Activated T-helper 2 cell treated with anti-CD3 and anti-CD28 coated beads, Interferon-gamma antibody, Interleukin-2, Interleukin-4, amounts not matched to agents 10 μg/mL and 5 μg/mL and 100 μg/mL, durations not matched to agents 14 hours and 24 hours and 36 hours (primary cell): ENCODE measurements around the gene SFT2D2. TPM values are rescaled to one million over a fixed set of nuclear protein-coding genes. Genes with fewer than 3 reads are reported as not detected.

Source experiments
- DNase-seq: peaks from one replicate; pipeline ENCODE4 v3.0.0; 2021; ENCODE audit warnings: low spot score
- H3K27ac Mint-ChIP-seq: one replicate; pipeline ENCODE4 v1.8.0; 2021; ENCODE audit warnings: mixed read lengths
- H3K27me3 Mint-ChIP-seq: one replicate; pipeline ENCODE4 v1.8.0; 2021; ENCODE audit warnings: low read depth, mixed read lengths
- H3K36me3 Mint-ChIP-seq: one replicate; pipeline ENCODE4 v1.8.0; 2021; ENCODE audit warnings: low read depth, mixed read lengths
- H3K4me1 Mint-ChIP-seq: one replicate; pipeline ENCODE4 v1.8.0; 2021; ENCODE audit warnings: low read depth, mixed read lengths
- H3K4me3 Mint-ChIP-seq: one replicate; pipeline ENCODE4 v1.8.0; 2021; ENCODE audit warnings: low read depth, mild to moderate bottlenecking, moderate library complexity, mixed read lengths
- H3K9me3 Mint-ChIP-seq: one replicate; pipeline ENCODE4 v1.8.0; 2021; ENCODE audit warnings: mixed read lengths
- intact Hi-C: fragments of 100-400 bp; cut with micrococcal nuclease; formaldehyde crosslinking; loops from one replicate; pipeline ENCODE4 v1.15.1; 2023
- total RNA-seq: library from RNA; stranded (reverse); gene quantifications from 2 replicates; pipeline ENCODE4 v1.2.3, GENCODE V29; 2022

SFT2D2 gene
- total RNA-seq, 1 donor from 2014 or later, result 106 TPM

- DNase-seq, result no peak
- Mint-ChIP-seq H3K9me3 (peaks cover 31% of the 10 kb centered on the region), H3K4me3 (no peak overlapping the region), H3K4me1 (peaks cover 16% of the 10 kb centered on the region), H3K36me3 (peaks cover 79% of the 10 kb centered on the region), H3K27ac (no peak overlapping the region), H3K27me3 (no peaks in the 10 kb centered on the region)
- intact Hi-C loops, result no loop called here
Observed at GRCh38 chr1:168257397-168257796, 31.6 kb downstream of the SFT2D2 start.

DNA sequence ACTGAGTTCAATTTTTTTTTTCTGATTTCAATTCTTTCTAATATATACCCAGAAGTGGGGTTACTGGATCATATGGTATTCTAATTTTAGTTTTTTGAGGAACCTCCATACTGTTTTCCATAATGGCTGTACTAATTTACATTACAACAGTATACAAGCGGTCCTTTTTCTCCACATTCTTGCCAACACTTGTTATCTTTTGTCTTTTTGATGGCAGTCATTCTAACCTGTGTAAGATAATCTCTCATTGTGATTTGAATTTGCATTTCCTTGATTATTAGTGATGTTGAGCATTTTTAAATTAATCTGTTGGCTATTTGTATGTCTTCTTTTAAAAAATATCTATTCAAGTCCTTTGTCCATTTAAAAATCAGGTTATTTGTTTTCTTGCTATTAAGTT is 33.8 kb downstream of the SFT2D2 start:
- Mint-ChIP-seq H3K4me3 (no peak overlapping the region), H3K27ac (no peak overlapping the region), H3K27me3 (no peaks in the 10 kb centered on the region), H3K4me1 (peaks cover 12% of the 10 kb centered on the region), H3K36me3 (peaks cover 76% of the 10 kb centered on the region), H3K9me3 (peaks cover 38% of the 10 kb centered on the region)
- no peak for DNase-seq
- intact Hi-C loops, result no loop called here

DNA sequence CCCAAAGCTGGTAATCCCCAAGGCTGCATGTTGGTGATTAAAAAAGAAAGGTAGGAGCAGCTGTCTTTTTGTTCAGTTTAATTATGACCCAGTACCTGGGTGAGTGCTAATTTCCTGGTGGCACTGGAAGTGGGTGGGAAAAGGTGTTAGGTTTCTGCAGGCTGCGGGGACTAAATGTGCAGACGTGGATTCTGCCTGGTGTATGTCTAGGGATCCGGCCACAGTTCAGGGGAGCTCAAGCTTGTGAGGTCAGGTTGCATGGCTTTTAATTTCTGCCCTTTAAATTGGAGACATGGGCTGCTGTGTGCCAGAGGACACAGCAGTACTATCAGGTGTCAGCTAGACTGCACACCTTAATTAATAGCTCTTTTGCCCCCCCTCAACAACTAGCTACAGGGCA is 34.6 kb downstream of the SFT2D2 start:
- no peak overlapping the region for H3K27ac Mint-ChIP-seq
- intact Hi-C loops, result no loop called here
- no peaks in the 10 kb centered on the region for H3K27me3 Mint-ChIP-seq
- H3K4me3 Mint-ChIP-seq, result no peak overlapping the region
- no peak for DNase-seq
- peaks cover 30% of the 10 kb centered on the region for H3K9me3 Mint-ChIP-seq
- H3K4me1 Mint-ChIP-seq, result peaks cover 12% of the 10 kb centered on the region
- H3K36me3 Mint-ChIP-seq, result peaks cover 74% of the 10 kb centered on the region

GRCh38 chr1:168261390-168261789 is 35.6 kb downstream of the SFT2D2 start:
- Mint-ChIP-seq H3K36me3 (peaks cover 67% of the 10 kb centered on the region), H3K4me3 (no peak overlapping the region), H3K9me3 (peaks cover 23% of the 10 kb centered on the region), H3K27me3 (no peaks in the 10 kb centered on the region), H3K4me1 (peaks cover 12% of the 10 kb centered on the region), H3K27ac (no peak overlapping the region)
- no peak for DNase-seq
- intact Hi-C loops, result no loop called here

DNA sequence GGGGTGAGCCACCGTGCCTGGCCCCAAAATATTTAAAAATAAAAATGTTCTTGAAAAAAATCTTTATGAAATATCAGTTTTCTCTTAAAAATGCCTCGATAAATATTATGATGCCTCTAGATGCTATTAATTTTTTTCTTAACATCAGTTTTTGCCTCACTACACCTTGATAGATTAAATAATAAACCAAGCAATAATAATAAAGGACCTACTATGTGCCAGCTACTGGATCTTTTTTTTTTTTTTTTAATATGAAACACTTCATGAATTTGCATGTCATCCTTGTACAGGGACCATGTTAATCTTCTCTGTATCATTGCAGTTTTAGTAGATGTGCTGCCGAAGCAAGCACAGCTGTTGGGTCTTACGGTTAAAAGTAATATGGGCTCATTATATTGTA is 37.3 kb downstream of the SFT2D2 start:
- H3K36me3 Mint-ChIP-seq, result peaks cover 50% of the 10 kb centered on the region
- no peak for DNase-seq
- H3K27me3 Mint-ChIP-seq, result no peaks in the 10 kb centered on the region
- intact Hi-C loops, result no loop called here
- peaks cover 12% of the 10 kb centered on the region for H3K9me3 Mint-ChIP-seq
- no peak overlapping the region for H3K27ac Mint-ChIP-seq
- peaks cover 12% of the 10 kb centered on the region for H3K4me1 Mint-ChIP-seq
- no peak overlapping the region for H3K4me3 Mint-ChIP-seq

GRCh38 chr1:168264296-168264695 is 38.5 kb downstream of the SFT2D2 start:
- DNase-seq, result no peak
- no peaks in the 10 kb centered on the region for H3K27me3 Mint-ChIP-seq
- peaks cover 12% of the 10 kb centered on the region for H3K4me1 Mint-ChIP-seq
- no peak overlapping the region for H3K4me3 Mint-ChIP-seq
- intact Hi-C loops, result no loop called here
- H3K9me3 Mint-ChIP-seq, result peaks cover 12% of the 10 kb centered on the region
- no peak overlapping the region for H3K27ac Mint-ChIP-seq
- peaks cover 44% of the 10 kb centered on the region for H3K36me3 Mint-ChIP-seq

GRCh38 chr1:168265596-168265995 is 39.8 kb downstream of the SFT2D2 start:
- H3K9me3 Mint-ChIP-seq, result peaks cover 12% of the 10 kb centered on the region
- peaks cover 41% of the 10 kb centered on the region for H3K36me3 Mint-ChIP-seq
- H3K27ac Mint-ChIP-seq, result no peak overlapping the region
- intact Hi-C loops, result no loop called here
- peaks cover 12% of the 10 kb centered on the region for H3K4me1 Mint-ChIP-seq
- no peak overlapping the region for H3K4me3 Mint-ChIP-seq
- no peaks in the 10 kb centered on the region for H3K27me3 Mint-ChIP-seq
- DNase-seq, result no peak

DNA sequence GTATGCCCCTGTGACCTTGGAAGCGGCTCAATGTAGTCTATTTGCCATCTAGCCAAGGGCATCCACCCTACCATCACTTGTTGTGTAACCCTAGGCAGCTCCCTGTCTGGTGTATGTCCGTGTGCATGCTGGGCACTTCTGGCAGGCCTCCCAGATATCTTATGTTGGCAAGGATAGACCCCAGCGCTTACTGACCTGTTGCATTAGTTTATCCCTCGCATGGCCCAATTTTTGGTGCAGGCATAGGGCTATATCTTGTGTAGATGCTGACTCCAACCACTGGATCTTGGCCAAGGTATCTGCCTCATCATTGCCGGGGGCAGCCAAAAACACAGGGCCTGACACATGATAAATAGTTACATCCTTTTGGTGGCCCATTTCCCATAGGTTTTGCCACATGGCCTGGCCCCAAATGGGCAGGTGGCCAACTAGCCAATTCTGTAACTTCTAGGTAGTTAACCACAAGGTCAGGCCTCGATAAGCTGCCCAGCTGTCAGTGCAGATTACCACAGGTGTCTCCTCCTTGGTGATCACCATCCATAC is 40.9 kb downstream of the SFT2D2 start:
- Mint-ChIP-seq H3K27ac (no peak overlapping the region), H3K4me1 (peaks cover 1% of the 10 kb centered on the region), H3K4me3 (no peak overlapping the region), H3K36me3 (peaks cover 31% of the 10 kb centered on the region), H3K27me3 (no peaks in the 10 kb centered on the region), H3K9me3 (peaks cover 12% of the 10 kb centered on the region)
- DNase-seq, result no peak
- intact Hi-C loops, result no loop called here

DNA sequence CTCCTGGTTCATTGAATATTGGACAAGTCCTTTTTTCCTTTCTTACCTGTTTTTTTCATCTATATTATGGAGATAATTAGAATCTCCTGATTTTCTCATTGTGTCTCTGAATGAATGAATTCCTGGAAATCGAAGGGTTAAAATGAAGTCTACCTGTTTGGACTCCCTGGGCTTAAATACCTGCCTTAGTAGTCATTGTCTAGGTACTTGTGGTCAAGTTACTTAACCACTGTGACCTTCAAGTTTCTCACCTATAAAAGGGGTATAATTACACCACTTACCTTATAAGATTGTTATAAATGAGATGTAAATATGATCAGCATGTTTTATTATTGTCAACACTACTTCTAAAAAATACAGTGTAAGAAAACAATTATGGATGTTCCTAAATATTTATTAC is 45.8 kb downstream of the SFT2D2 start:
- H3K9me3 Mint-ChIP-seq, result peaks cover 17% of the 10 kb centered on the region
- H3K27me3 Mint-ChIP-seq, result no peaks in the 10 kb centered on the region
- no peak overlapping the region for H3K27ac Mint-ChIP-seq
- intact Hi-C loops, result no loop called here
- peaks cover 8% of the 10 kb centered on the region for H3K4me1 Mint-ChIP-seq
- H3K36me3 Mint-ChIP-seq, result peaks cover 19% of the 10 kb centered on the region
- no peak overlapping the region for H3K4me3 Mint-ChIP-seq
- no peak for DNase-seq

DNA sequence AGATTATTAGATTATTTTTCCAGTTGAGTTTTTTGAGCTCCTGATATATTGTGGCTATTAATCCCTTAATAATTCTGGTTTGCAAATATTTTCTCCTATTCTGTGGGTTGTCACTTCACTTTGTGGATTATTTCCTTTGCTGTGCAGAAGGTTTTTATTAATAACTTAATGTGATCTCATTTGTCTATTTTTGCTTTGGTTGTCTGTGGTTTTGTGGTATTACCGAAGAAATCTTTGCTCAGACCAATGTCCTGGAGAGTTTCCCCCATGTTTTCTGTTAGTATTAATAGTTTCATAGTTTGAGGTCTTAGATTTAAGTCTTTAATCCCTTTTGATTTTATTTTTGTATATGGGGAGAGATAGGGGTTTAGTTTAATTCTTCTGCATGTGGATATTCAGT is 47.8 kb downstream of the SFT2D2 start:
- H3K4me3 Mint-ChIP-seq, result no peak overlapping the region
- intact Hi-C loops, result no loop called here

GRCh38 chr1:168279253-168279652 is 53.4 kb downstream of the SFT2D2 start:
- Mint-ChIP-seq H3K27ac (no peak overlapping the region), H3K4me3 (no peak overlapping the region), H3K9me3 (peaks cover 27% of the 10 kb centered on the region), H3K4me1 (peaks cover 4% of the 10 kb centered on the region), H3K27me3 (no peaks in the 10 kb centered on the region), H3K36me3 (peaks cover 32% of the 10 kb centered on the region)
- DNase-seq, result no peak
- intact Hi-C loops, result no loop called here

More for the DNA sequence above, 47.8 kb downstream of the SFT2D2 start:
- Mint-ChIP-seq H3K4me1 (peaks cover 8% of the 10 kb centered on the region), H3K27me3 (no peaks in the 10 kb centered on the region), H3K9me3 (peaks cover 36% of the 10 kb centered on the region), H3K27ac (no peak overlapping the region), H3K36me3 (peaks cover 36% of the 10 kb centered on the region)
- DNase-seq, result no peak

DNA sequence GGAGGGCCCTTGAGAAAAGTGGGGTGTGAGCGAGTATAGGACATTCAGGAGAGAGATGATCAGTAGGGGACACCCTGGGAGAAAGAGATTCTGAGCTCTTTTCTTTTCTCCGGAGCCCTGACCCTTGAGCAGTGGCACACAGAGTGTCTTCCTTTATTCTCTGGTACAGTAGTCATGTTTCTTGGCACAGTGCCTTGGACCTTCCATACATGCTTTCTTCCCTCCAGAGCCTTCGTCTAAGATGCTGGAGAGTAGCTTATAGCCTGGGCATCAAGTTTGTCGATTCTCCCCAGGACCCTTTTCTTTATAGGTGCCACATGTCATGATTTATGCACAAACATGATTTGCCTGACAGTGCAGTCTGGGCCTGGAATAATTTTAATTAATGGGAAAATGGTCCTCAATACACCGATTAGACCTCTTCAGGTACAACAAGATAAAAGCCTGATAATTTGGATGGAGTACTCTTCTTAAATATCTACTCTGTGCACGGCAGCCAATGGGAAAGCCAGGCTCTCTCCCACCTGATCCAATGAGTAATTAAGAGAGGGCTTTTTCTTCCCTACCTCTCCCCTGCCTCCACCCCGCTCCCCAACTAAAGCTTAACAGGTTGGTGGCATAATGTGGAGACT is 54.6 kb downstream of the SFT2D2 start, which contains the start of gene TBX19:
Gene TBX19 (plus strand): TSS at position 582 of the 632 bp plus-strand sequence. CDS start 214 bp downstream, outside the sequence.
- Mint-ChIP-seq H3K27ac (no peak within 1 kb of the TSS), H3K9me3 (peaks cover 25% of the 10 kb centered on the region), H3K4me3 (no peak within 1 kb of the TSS), H3K27me3 (no peaks in the 10 kb centered on the region), H3K4me1 (peaks cover 11% of the 10 kb centered on the region), H3K36me3 (peaks cover 30% of the 10 kb centered on the region)
- DNase-seq, result no peak
- intact Hi-C loops, result no loop called here

GRCh38 chr1:168281603-168282325 is 56.0 kb downstream of the SFT2D2 start:
- H3K36me3 Mint-ChIP-seq, result peaks cover 30% of the 10 kb centered on the region
- intact Hi-C loops, result no loop called here

More at GRCh38 chr1:168281603-168282325, 56.0 kb downstream of the SFT2D2 start:
- no peak for DNase-seq
- Mint-ChIP-seq H3K9me3 (peaks cover 19% of the 10 kb centered on the region), H3K27ac (no peak overlapping the region), H3K27me3 (no peaks in the 10 kb centered on the region), H3K4me3 (no peak overlapping the region), H3K4me1 (peaks cover 20% of the 10 kb centered on the region)
